Measurements from ENCODE around the gene EEF1G.

- TF ChIP-seq CTCF (IDR thresholded peaks at IDR 0.05), result no peak
- no peak for TF ChIP-seq POLR2A (IDR thresholded peaks at IDR 0.05)
- TF ChIP-seq POLR2AphosphoS5 (IDR thresholded peaks at IDR 0.05), result no peak
Observed at GRCh38 chr11:62565100-62565802, 8.4 kb downstream of the EEF1G start.
